HG02678 (cell line): ENCODE results near the gene OTUD3.
"Not testable (repeated sequence)": the region's sequence is repeated elsewhere in the genome, so short reads cannot be mapped to it uniquely, and the experiment has no call there.

Experiments used
- ATAC-seq: cut with Tn5 transposase; IDR thresholded peaks from one replicate; pipeline ENCODE4 v1.9.1; 2021; ENCODE audit warnings: mild to moderate bottlenecking, moderate library complexity; ENCODE audit not compliant: unreplicated experiment

Gene OTUD3, protein sequence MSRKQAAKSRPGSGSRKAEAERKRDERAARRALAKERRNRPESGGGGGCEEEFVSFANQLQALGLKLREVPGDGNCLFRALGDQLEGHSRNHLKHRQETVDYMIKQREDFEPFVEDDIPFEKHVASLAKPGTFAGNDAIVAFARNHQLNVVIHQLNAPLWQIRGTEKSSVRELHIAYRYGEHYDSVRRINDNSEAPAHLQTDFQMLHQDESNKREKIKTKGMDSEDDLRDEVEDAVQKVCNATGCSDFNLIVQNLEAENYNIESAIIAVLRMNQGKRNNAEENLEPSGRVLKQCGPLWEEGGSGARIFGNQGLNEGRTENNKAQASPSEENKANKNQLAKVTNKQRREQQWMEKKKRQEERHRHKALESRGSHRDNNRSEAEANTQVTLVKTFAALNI

DNA sequence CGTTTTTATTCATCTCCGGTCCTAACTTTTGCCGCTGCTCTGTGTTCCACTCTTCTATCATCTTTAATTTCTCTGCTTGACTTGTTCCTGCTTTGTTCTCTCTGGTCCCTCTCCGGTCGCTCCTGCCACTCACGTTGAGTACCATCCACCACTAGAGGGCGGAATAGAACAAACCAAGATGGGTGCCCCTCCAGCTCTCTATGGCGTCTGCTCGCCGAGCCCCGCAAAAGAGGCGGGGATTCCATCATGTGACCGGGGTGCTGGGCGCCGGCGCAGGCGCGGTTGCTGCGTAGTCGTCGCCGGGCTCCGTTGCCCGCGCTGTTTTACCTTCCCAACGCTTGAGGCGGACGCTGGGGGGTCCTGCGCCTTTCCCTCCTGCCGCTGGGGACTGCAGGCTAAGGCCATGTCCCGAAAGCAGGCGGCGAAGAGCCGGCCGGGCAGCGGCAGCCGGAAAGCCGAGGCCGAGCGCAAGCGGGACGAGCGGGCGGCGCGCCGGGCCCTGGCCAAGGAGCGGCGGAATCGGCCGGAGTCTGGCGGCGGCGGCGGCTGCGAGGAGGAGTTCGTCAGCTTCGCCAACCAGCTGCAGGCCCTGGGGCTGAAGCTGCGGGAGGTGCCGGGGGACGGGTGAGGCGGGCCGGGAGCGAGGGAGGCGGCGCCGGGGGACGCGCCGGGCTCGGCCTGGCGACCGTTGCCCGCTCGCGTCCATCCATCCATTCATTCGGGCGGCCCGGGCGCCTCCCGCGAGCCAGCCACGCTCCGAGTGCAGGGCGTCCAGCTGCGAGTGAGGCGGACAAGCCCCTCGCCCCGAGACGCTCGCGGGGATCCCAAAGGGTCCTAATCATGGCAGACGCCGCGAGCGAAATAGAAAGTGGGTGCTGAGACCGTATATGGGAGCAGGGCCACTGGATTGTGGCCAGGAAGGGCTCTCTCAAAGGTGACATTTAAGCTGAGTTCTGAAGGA, at the start of gene OTUD3:
OTUD3 (plus strand) TSS at position 285 of the 961 bp plus-strand sequence; CDS start at position 404, 119 bp downstream.
- peak; percentile 91 for ATAC-seq

DNA sequence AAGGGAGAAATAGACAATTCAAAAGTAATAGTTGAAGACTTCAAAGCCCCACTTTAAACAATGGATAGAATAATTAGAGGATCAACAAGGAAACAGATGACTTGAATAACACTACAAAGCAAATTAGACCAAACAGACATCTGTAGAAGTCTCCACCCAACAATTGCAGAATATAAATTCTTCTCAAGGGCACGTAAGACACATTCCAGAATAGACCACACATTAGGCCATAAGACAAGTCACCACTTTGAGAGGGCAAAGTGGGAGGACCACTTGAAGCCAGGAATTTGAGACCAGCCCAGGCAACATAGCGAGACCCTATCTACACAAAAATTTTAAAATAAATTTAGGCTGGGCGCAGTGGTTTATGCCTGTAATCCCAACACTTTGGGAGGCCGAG, 46.6 kb upstream of the OTUD3 start:
- no peak for ATAC-seq

DNA sequence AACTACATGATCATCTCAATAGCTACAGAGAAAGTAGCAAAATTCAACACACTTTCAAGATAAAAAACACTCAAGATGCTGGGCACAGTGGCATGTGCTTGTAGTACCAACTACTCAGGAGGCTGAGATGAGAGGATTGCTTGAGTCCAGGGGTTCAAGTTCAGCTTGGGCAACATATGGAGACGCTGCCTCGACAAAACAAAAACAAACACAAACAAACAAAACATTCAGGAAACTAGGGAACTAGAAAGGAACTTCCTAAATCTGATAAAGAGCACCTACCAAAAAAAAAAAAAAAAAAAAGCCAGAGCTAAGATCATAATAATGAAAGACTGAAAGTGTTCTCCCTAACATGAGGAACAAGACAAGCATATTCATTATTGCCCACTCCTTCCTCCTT, 44.3 kb upstream of the OTUD3 start:
- no peak for ATAC-seq

DNA sequence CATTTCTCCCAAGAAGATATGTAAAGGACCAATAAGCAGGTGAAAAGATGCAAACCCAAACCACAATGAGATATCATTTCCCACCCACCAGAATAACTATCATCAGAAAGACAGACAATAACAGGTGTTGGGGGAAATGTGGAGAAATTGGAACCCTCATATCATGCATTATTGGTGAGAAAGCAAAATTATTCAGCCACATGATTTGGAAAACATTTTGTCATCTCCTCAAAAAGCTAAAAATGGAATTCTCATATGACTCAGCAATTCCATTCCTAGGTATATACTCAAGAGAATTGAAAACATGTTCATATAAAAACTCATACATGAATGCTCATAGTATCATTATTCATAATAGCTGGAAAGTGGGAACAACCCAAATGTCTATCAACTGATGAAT, 42.0 kb upstream of the OTUD3 start:
- ATAC-seq, result no peak

DNA sequence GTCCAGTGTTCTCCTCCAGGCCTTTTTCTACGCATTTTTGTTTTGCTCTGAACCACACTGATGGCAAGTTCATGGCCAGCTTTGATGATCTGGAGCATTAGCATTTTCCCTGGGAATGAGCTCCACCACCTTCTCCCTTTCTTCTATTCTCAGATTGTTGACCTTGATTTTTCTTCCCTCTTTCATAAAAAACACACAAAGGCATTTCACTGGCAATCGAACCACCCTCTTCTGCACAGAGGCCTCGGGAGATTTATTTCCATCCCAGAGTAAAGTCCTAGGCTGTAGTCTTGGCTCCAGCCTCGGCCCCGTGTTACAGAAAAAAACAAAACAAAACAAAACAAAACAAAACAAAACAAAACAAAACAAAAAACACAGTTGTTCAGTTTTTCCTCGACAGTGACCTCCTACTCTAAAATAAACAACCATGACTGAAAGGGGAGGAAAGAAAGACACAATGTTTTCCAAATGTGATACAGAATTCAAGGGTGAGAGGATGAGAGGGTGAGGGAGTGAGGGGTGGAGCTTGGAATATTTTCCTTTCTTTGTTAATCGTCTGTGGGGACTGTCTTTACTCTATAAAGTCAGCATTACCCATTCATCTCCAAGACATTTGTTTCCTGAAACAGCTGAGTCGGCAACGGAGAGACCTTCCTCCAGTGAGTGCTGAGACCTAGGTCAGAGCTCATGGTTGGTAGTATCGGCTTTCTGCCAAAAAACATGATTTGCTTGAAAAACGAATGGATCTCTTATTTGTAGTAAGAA, 37.3 kb upstream of the OTUD3 start:
- no peak for ATAC-seq

DNA sequence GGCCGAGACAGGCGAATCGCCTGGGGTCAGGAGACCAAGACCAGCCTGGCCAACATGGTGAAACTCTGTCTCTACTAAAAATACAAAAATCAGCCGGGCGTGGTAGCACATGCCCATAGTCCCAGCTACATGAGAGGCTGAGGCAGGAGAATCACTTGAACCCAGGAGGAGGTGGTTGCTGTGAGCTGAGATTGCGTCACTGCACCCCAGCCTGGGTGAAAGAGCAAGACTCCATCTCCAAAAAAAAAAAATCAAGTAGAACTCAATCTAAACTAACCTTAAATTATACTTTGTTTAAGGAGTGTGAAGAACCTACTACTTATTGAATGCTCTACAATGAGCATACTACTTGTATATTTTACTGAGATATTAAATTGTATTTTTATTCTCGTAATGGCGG, 36.6 kb upstream of the OTUD3 start:
- ATAC-seq, result no peak

DNA sequence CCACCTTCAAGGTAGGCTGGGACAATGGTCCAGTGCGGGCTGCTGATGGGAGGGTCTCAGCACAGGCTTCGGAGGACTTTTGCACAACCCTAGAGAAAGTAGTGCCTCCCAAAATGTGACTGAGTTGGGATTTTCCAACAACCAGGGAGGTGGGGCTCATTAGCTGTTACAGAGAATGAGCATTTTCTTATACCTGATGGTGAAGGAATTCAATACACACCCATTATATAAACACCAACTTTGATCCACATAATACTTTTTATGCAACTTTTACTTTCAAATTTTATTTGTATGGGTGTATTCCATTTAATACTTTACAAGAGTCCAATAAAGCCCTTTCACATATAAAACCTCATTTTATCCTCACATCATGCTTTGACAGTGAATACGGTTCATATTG, 35.9 kb upstream of the OTUD3 start:
- ATAC-seq, result no peak

DNA sequence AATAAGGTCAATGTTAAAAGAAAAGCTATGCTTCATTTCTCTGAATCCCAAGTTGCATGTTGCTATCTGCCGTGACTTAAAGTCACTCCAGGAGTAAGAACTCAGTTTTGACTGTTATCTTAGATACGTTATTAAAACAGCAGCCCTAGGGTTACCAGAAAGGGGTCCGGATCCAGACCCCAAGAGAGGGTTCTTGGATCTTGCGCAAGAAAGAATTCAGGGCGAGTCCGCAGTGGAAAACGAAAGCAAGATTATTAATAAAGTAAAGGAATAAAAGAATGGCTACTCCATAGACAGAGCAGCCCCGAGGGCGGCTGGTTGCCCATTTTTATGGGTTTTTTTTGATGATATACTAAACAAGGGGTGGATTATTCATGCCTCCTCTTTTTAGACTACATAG, 34.9 kb upstream of the OTUD3 start:
- ATAC-seq, result not testable (repeated sequence)

DNA sequence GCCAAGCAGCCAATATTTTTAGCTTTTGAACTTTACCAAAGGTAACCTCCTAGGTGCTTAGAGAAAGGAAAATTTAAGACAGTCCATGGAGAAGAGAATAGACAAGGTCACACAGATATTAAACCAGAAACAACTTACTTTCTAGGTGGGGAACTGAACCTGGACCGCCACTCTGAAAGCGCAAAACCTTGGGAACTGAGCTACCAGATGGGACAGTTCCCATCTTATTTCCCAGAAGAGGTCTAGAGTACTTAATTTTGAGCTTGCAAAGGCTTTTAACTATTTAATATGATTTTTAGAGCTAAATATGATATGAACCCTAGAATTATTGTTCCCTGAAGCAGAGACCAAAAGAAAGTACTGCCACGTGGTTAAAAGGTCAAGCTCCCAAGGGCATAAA, 32.9 kb upstream of the OTUD3 start:
- ATAC-seq, result not testable (repeated sequence)

DNA sequence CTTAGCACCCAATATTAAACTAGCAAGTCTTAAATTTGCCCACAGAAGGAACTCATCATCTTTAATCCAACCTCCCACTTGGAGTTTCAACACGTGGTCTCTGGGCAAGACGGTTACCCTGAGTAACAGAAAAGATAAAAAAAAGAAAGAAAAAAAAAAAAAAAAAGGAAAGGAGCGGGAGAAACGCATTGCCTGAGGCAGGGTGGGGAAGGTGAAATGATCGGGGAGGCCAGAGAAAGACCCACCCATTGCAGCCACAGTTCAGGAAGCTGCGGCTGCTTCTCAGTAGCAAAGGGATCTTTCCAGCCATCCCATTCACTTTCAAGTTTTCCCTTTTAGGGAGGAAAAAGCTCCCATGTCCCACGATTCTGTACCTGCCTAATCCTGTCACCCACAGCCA, 32.0 kb upstream of the OTUD3 start:
- no peak for ATAC-seq

DNA sequence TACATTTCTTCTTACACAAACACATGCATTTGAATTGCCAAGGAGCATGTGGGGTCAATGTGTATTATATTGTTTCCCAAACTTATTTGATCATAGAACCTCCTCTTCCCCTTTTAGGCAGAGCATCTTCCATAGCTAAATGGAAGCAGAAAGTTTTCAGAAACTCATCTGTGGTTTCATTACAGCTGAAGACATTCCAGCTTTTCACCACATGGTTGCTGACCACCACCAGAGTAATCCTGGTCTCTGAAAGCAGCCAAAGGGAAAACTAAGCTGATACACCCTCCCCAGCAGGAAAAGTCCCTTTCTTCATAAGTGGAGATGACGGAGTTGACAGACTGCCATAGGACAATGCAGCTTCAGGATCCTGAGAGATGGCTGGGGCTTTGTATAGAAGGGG, 30.2 kb upstream of the OTUD3 start:
- no peak for ATAC-seq

DNA sequence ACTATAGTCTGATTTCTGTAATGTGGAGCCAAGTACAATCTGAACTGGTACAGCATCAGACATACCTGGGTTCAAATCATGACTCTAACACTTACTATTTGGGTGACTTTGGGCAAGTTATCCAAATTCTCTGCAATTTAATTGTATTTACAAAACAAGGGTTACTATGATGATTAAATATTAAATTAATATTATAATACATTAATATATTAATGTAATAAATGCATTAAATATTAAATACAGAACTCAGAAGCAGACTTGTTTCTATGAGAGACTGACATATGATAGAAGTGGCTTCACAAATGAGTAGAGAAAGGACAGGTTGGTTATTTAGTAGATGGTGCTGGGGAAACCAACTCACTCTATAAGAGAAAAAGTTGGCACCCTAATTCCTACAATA, 27.3 kb upstream of the OTUD3 start:
- ATAC-seq, result no peak

DNA sequence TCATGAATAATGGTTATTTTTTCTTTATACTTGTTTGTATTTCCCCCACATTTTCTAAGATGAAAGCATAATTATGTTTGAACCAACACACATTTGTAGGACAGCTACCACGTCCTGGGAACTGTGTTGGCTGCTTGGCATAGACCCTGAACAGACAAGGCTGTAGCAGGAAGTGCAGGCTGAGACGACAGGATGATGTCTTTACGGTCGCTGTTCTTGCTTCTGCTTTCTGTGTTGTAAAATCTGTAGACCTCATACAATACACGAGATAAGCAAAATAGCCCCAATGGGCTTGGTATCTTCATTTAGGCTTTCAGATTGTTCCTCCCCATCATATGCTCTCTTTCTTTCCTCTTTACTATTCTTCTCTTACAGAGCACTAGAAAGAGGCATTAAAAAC, 23.3 kb upstream of the OTUD3 start:
- ATAC-seq, result no peak

DNA sequence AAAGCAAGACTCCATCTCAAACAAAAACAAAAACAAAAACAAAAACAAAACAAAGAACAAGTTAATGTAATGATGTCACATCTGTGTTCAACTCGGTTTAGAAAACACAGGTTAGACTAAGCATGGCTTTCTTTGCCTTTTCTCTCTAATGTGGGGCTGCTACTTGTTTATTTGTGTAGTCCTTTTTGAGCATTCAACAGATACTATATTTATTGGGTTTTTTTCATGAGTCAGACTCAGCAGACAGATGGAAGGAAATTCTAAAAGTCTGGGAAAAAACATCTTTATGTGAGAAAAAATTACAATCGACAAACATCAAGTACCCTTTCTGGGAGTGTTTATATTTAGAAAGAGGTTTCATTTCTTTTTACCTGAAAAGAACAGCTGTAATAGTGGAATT, 22.3 kb upstream of the OTUD3 start:
- ATAC-seq, result no peak

DNA sequence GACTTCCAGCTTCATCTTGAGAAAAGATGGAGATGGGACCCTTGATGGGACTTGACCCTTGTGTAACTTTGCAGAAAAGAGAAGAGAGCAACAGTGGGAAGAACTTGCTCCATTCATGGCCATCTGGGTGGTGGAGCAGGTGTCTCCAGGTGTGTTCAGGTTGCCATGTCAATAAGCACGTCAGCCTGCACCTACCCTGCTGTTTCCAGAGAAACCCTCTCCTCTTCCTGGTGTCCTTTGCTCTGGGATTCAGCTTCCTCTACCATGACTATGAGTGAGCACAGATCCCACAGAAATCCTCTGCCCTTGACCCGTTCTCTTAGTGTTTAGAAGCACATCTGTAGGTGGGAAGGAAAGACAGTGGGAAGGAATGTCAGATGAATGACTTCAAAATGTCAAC, 21.8 kb upstream of the OTUD3 start:
- no peak for ATAC-seq

DNA sequence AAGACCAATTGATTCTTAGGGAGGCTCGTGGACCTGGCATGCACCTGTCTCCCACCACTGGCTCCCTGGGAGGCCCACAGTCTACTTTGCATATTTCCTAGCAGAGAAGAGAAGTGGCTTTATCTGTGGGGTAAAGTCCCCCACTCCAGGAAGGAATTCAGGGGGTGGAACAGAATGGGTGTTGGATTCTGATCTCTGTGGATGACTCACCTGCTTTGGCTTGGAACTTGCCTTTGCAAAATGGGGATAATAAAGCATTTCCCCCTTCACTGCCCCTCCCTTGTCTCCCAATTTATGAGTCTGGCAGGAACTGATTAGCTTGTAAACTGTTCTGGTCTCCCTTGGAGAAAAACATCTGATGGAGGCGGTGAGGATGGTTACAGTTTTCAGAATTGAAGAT, 21.2 kb upstream of the OTUD3 start:
- no peak for ATAC-seq

DNA sequence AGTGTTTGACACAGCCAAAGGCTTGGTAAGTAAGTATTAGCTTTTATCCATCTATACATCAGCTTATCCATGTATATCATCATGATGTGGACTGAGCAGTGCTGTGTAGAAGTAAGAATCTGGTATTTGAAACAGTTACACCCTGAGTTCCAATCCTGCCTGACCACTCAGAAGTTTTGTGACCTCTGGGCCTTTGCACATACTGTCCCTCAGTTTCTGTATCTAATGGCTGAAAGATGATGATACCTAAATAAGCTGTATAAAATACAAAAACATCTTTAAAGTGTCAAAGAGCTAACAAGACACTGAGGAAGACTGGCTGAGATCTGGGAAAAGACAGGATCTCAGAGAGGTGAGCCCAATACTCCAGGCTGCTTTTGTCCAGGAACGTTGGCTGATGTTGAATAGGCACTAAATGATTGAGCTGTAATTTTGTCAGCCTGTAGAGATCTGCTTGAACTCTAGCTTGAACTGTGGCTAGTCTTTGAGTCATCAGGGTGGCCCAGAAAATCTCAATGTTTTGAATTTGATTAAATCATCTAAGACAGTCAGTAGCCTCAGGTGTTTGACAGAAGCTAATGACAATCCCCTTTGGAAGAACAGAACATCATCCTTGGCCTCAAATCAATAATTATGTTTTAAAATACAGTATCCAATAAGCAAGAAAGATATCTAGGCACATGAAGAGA, 20.2 kb upstream of the OTUD3 start:
- ATAC-seq, result no peak

DNA sequence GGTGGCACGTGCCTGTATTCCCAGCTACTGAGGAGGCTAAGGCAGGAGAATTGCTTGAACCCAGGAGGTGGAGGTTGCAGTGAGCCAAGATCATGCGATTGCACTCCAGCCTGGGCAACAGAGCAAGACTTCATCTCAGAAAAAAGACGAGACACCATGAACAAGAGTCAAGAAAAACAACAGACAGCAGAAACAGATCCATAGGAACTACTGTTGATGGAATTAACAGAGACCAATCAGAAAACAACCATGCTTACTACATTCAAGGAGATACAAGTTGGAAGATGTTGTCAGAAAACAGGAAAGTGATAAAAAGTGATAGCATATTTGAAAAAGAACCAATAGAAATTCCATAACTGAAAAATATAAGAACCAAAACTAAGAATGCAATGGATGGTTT, 19.3 kb upstream of the OTUD3 start:
- ATAC-seq, result no peak

DNA sequence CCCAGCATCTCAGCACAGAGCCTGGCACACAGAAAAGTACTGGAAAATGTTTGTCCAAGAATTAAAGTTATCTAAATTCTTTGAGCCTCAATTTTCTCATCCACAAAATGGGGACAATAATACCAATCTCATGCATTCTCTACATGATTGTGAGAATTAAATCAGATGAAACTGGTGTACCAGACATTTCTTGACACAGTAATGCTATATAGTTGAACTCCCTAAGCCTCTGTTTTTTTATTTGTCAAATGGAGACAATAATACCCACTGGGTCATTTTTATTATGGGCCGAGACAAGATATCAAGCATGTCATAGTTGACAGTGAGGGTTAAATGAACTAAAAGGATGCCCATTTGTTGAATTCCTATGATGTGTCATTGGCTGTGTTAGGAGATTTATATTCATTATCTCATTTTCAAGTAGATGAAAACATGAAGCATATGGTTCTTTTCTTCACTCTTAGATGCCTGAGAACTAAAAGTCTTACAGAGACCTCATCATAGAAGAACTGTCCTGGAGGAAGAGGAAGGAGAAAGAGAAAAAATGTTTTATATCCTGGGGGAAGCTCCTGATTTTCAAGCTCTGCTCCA, 17.5 kb upstream of the OTUD3 start:
- ATAC-seq, result no peak

DNA sequence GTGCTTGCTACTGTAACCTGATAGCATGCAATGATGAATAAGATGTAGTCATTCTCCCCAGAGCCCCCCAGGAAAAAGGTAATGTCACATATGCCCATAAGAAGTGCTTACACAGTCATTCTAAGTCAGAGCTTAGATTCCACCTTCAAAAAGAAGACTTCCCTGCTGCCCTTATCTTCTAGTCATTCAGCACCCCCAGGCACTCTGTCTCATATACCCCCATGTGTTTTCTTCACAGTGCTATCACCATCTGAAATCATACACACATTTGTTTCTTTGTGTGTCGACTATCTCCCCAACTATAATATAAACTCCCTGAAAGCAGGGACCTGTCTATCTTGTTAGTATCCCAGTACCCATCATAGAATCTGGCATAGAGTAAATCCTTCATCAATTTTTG, 16.2 kb upstream of the OTUD3 start:
- ATAC-seq, result no peak
